Kidney (tissue), 14 donors: ENCODE results near the gene CAPNS2. TPM values are rescaled to one million over a fixed set of nuclear protein-coding genes. Genes with fewer than 3 reads are reported as not detected.

Experiments
- DNase-seq, 5 donors: peaks; one replicate each; pipeline ENCODE4 v3.0.0-alpha.2; 2013 to 2020
- FAIRE-seq: peaks from 2 replicates; lab custom pipeline; 2012; peaks lifted over from hg19 to GRCh38; lab: Jason Lieb, UNC
- H3K27ac ChIP-seq, 2 donors: one replicate each; pipeline ENCODE4 v1.7.0; 2013; ENCODE audit warnings: low read depth in 2 of 2, low read length in 2 of 2, inconsistent platforms in 1 of 2
- H3K27me3 ChIP-seq: one replicate; pipeline ENCODE4 v1.7.1; 2013; ENCODE audit warnings: low read length, inconsistent platforms; ENCODE audit not compliant: control insufficient read depth, insufficient read depth
- H3K36me3 ChIP-seq, 3 donors: one replicate each; pipeline versions ENCODE4 v1.7.0 to v1.7.1; 2013; ENCODE audit warnings: low read length in 3 of 3, control low read depth in 1 of 3, inconsistent platforms in 1 of 3; ENCODE audit not compliant: insufficient read depth in 3 of 3, control insufficient read depth in 2 of 3
- H3K4me1 ChIP-seq, 3 donors: one replicate each; pipeline versions ENCODE4 v1.7.0 to v1.7.1; 2013; ENCODE audit warnings: low read length in 3 of 3, inconsistent platforms in 1 of 3, low read depth in 1 of 3; ENCODE audit not compliant: control insufficient read depth in 2 of 3, insufficient read depth in 2 of 3
- H3K4me3 ChIP-seq, 3 donors: one replicate each; pipeline versions ENCODE4 v1.7.0 to v1.8.1; 2013; ENCODE audit warnings: low read length in 3 of 3, control low read depth in 1 of 3, inconsistent platforms in 1 of 3
- H3K9ac ChIP-seq, 3 donors: one replicate each; pipeline versions ENCODE4 v1.7.0 to v1.7.1; 2013; ENCODE audit warnings: low read length in 3 of 3, control low read depth in 1 of 3, inconsistent platforms in 1 of 3
- H3K9me3 ChIP-seq, 3 donors: one replicate each; pipeline versions ENCODE4 v1.7.0 to v1.7.1; 2013; ENCODE audit warnings: low read length in 3 of 3, control low read depth in 1 of 3, inconsistent platforms in 1 of 3; ENCODE audit not compliant: control insufficient read depth in 2 of 3, insufficient read depth in 1 of 3
- CTCF ChIP-seq: IDR thresholded peaks from 3 replicates; pipeline ENCODE4 v1.5.1; 2012; ENCODE audit warnings: mild to moderate bottlenecking, moderate library complexity, borderline replicate concordance; ENCODE audit not compliant: insufficient read depth; ENCODE audit errors: extremely low read depth
- intact Hi-C: fragments of 100-400 bp; cut with DNase I; formaldehyde crosslinking; loops from one replicate; pipeline ENCODE4 v1.11.1; 2022
- polyA plus RNA-seq: library from polyadenylated mRNA; stranded (reverse); fragments of 350-450 nt; fragmentation: Illumina TruSeq; extraction: RNeasy Lipid Tissue Mini Kit (QIAGEN cat#74804); gene quantifications from one replicate; pipeline ENCODE4 v1.2.3, GENCODE V29; 2014; ENCODE audit warnings: low read depth, low replicate concordance; ENCODE audit not compliant: insufficient read depth
- total RNA-seq: library from RNA; stranded (reverse); fragmentation: NEBNext Ultra II Directional; extraction: Animal tissue kit (Norgen Biotek cat#: 25700); gene quantifications from one replicate; pipeline ENCODE4 v1.2.1, GENCODE V29; 2021
- donor health status: control.
- donor health status: control.
- donor health status: control.
- donor health status: control.
- donor health status: control.
- donor health status: DM: yes; HTN: yes; CAD: no.
- donor health status: Normal renal cell carcinoma (clear cell type).

Gene CAPNS2
- total and polyA plus RNA-seq, 2 donors from 2014 or later: 0.85 TPM; not detected in 1

- H3K4me3 ChIP-seq: no peak overlapping the region
- DNase-seq (no peak), FAIRE-seq (no peak)
- no peak for TF ChIP-seq CTCF
- H3K4me1 ChIP-seq: no peaks in the 10 kb centered on the region
- H3K9ac ChIP-seq: no peak overlapping the region
- H3K27me3 ChIP-seq: no peaks in the 10 kb centered on the region
- no peaks in the 10 kb centered on the region for H3K9me3 ChIP-seq
- H3K36me3 ChIP-seq: no peaks in the 10 kb centered on the region
- intact Hi-C loops: no loop called here
- H3K27ac ChIP-seq: no peak overlapping the region
Measured at GRCh38 chr16:55592306-55592705, 25.8 kb downstream of the CAPNS2 start.

- no peaks in the 10 kb centered on the region for H3K9me3 ChIP-seq
- H3K4me1 ChIP-seq: no peaks in the 10 kb centered on the region
- H3K4me3 ChIP-seq: no peak overlapping the region
- H3K27me3 ChIP-seq: no peaks in the 10 kb centered on the region
- no peak overlapping the region for H3K9ac ChIP-seq
- intact Hi-C loops: no loop called here
- no peaks in the 10 kb centered on the region for H3K36me3 ChIP-seq
- DNase-seq (peak in 2 of 5 donors; percentile 46 to 49), FAIRE-seq (no peak)
- H3K27ac ChIP-seq: no peak overlapping the region
- TF ChIP-seq CTCF: no peak
Measured at GRCh38 chr16:55597928-55598327, 31.4 kb downstream of the CAPNS2 start.

GRCh38 chr16:55605754-55606336 is 39.4 kb downstream of the CAPNS2 start:
- Histone ChIP-seq H3K36me3 (no peaks in the 10 kb centered on the region), H3K27me3 (no peaks in the 10 kb centered on the region), H3K9me3 (no peaks in the 10 kb centered on the region), H3K9ac (no peak overlapping the region), H3K4me3 (no peak overlapping the region), H3K4me1 (no peaks in the 10 kb centered on the region), H3K27ac (no peak overlapping the region)
- DNase-seq (no peak), FAIRE-seq (no peak)
- TF ChIP-seq CTCF: no peak
- intact Hi-C loops: no loop called here
